Cardiac fibroblast (primary cell): ENCODE results near the gene SH3BP4.
A peak's percentile ranks its signal among the peaks of the same experiment; 100 is the strongest.

Experiments
- DNase-seq, 2 donors: peaks; one replicate each; pipeline versions ENCODE4 v3.0.0 to v3.0.0-alpha.2; 2010; ENCODE audit warnings: low read depth in 2 of 2
- H3K4me3 ChIP-seq, 2 donors: replicated peaks in 1 of 2; 1 replicate in 1 of 2; 2 replicates in 1 of 2; pipeline ENCODE4 v1.5.1; 2011; ENCODE audit warnings: low read depth in 2 of 2, low read length in 2 of 2, mild to moderate bottlenecking in 2 of 2, moderate library complexity in 1 of 2
- TF ChIP-seq, protein P1 (sequence below): IDR thresholded peaks from one replicate; pipeline ENCODE4 v1.5.1; 2011; ENCODE audit warnings: low read depth, mild to moderate bottlenecking, low read length, inconsistent platforms

Gene SH3BP4

DNA sequence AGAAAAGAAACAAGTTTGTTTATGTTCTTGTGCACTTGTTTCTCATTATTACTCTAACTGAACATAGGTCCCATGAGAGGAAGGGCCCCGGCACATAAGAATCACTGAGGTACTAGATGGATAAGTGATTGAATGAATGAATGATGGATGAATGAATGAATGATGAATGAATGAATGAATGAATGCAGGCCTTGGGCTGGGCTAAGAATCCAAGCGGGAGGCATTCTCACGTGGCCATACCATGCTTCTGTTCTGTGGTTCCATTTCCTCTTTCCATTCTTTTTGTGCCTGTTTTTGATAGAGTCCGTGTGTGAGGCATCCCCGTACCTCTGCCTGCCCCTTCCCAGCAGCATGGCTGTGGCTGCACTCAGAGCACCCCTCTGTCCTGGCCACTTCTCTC lies 94.8 kb downstream of the SH3BP4 start:
- no peak for DNase-seq
- H3K4me3 ChIP-seq = no peak overlapping the region
- TF ChIP-seq, protein P1, sequence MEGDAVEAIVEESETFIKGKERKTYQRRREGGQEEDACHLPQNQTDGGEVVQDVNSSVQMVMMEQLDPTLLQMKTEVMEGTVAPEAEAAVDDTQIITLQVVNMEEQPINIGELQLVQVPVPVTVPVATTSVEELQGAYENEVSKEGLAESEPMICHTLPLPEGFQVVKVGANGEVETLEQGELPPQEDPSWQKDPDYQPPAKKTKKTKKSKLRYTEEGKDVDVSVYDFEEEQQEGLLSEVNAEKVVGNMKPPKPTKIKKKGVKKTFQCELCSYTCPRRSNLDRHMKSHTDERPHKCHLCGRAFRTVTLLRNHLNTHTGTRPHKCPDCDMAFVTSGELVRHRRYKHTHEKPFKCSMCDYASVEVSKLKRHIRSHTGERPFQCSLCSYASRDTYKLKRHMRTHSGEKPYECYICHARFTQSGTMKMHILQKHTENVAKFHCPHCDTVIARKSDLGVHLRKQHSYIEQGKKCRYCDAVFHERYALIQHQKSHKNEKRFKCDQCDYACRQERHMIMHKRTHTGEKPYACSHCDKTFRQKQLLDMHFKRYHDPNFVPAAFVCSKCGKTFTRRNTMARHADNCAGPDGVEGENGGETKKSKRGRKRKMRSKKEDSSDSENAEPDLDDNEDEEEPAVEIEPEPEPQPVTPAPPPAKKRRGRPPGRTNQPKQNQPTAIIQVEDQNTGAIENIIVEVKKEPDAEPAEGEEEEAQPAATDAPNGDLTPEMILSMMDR = no peak

DNA sequence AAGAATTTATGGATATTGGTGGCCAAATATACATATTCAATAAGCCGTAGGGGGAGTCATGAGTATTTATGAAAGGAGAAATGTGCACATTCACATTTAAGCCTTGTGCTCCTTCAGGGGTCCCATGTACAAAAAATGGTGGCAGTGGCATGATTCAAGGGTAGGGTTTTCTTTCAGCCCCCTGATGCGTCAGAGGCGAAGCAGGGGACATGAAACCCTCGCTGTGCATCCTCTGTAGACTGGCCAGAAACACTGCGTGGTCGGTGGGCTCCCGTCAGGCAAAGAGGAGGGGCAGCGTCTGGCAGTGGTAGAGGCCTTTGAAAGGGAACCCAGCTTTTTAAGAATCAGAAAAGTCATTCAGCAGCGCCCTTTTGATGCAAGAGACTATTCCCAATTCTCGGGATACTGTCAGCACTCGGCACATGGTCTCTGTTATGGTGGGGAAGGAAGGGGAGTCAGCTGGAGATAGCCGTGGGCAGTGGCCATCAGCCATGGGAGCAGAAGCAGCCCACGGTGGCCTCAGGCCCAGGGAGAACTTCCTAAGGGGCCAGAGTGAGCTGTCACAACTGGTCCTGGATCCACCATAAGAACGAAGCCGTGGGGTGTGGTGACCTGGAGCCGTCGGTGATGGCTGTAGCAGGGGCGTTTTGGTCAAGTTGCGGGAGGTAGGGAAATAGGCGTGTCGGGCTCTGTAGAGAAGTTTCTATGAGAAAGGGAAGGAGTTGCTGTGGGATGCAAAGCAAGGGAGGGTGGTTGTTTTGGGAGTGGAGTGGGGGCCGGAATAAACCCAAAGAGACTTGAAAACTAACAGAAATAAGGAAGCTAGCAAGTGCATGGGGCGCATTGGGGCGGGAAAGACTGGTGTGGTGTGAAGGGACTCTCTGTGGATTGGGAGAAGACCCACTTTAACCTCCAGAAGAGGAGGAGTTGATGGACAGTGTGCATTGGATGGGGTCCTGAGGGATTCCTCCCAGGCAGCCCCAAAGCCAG lies 95.6 kb downstream of the SH3BP4 start:
- H3K4me3 ChIP-seq = no peak overlapping the region
- no peak for DNase-seq
- TF ChIP-seq, protein P1 = no peak

DNA sequence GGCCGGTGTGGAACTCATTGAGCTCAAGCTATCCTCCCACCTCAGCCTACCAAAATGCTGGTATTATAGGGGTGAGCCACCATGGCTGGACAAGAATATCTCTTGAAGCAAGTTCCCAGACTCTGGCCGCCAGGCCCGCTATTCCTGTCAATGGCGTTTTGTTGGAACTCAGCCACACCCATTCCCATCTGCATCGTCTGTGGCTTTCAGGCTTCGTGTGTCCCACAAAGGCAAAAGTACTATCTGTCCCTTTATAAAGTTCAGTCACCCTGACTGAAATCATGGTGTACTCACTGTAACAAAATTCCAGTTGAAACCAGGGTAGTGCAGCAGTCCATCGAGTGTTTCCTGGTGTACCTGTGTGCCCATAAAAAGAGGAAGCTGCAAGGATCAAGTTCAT lies 96.7 kb downstream of the SH3BP4 start:
- peak in 1 of 2 donors; percentile 15 for DNase-seq
- no peak overlapping the region for H3K4me3 ChIP-seq
- TF ChIP-seq, protein P1 = no peak

DNA sequence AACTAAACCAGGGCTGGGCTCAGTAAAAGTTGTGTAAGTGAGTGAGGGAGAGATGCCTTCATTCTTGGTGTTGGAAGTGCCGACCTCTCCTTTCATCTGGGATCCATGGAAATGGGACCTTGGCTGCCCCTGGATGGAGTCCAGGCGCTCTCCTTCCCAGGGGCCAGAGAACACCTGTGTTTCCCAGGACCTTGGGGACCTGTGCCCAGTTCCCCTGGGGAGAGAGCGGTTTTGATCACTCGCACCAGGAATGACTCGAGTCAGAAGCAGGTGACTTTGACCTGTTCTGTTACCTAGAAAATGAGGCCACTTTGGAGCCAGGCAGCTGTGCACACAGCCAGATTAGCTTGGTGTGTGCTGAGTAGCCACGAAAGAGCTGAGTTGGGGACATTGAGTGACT lies 97.3 kb downstream of the SH3BP4 start:
- no peak for DNase-seq

DNA sequence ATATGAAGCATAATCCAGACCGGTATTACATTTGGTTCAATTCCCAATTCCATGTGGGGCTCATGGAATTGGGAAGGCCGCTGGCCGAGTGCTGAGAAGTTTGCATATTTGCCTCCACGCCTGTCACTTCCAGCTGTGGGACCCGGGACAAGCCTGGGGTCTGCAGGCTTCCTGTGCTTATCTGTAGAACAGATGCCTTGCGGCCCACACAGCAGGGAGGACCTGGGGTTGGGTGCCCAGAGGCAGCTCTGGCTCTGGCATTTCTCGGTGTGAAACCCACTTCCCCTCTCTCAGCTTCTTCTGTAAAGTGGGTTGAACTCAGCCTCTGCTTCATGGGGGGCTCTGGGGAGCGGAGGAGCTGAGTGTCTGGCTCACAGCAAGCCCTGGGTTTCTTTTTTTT lies 97.9 kb downstream of the SH3BP4 start:
- H3K4me3 ChIP-seq = no peak overlapping the region
- TF ChIP-seq, protein P1 = no peak
- no peak for DNase-seq

More for the DNA sequence above, 97.3 kb downstream of the SH3BP4 start:
- no peak overlapping the region for H3K4me3 ChIP-seq
- TF ChIP-seq, protein P1 = no peak

DNA sequence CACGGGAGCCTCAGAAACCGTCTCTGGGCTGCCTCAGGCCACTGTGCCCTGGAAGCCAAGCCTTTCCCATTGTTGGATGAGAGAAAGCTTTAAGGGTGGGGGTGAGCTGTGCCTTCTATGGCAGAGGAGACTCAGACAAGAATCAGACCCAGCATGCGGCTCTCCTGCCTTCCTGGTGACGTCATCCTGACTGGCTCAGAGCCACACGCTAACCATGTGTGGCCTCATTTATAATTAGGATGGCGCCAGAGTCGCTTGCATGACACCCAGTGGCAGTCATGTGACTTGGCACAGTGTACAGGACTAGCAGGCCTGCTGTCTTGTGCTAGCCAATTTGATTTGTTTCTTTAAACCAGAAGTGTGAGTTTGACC lies 99.1 kb downstream of the SH3BP4 start:
- peak; percentile 90 to 92 for DNase-seq

More for the DNA sequence above, 99.1 kb downstream of the SH3BP4 start:
- TF ChIP-seq, protein P1 = no peak
- H3K4me3 ChIP-seq = no peak overlapping the region
